H1 (cell line): Measurements from ENCODE around the gene ZSCAN25.

ENCODE experiments used
- CREB1 ChIP-seq: IDR thresholded peaks from 2 replicates; pipeline ENCODE4 v1.6.1; 2012; ENCODE audit warnings: inconsistent platforms
- CTCF ChIP-seq, 3 experiments: IDR thresholded peaks; 1 replicate in 2 of 3; 2 replicates in 1 of 3; pipeline versions ENCODE4 v1.5.1 to v1.6.1; 2011; ENCODE audit warnings: low read length in 3 of 3, mild to moderate bottlenecking in 3 of 3, inconsistent platforms in 2 of 3, low read depth in 1 of 3, moderate library complexity in 1 of 3; ENCODE audit not compliant: insufficient read depth in 1 of 3; ENCODE audit errors: control extremely low read depth in 1 of 3
- GABPA ChIP-seq: IDR thresholded peaks from 2 replicates; pipeline ENCODE4 v1.6.1; 2011; ENCODE audit warnings: mild to moderate bottlenecking, low read length, moderate library complexity, borderline replicate concordance; ENCODE audit not compliant: insufficient read depth
- POLR2AphosphoS5 ChIP-seq: IDR thresholded peaks from 2 replicates; pipeline ENCODE4 v1.6.1; 2011; ENCODE audit warnings: low read depth, low read length
- RBBP5 ChIP-seq: IDR thresholded peaks from 2 replicates; pipeline ENCODE4 v1.7.1; 2012; ENCODE audit warnings: low read depth, mild to moderate bottlenecking, inconsistent platforms, low read length, moderate library complexity, borderline replicate concordance
- TCF12 ChIP-seq: IDR thresholded peaks from 2 replicates; pipeline ENCODE4 v1.6.1; 2011; ENCODE audit warnings: low read depth, mild to moderate bottlenecking, low read length
- TF ChIP-seq, protein P1 (sequence below): IDR thresholded peaks from 2 replicates; pipeline ENCODE4 v1.6.1; 2011; ENCODE audit warnings: low read length, improper control_type of control experiment

GRCh38 chr7:99579281-99579955 is 37.3 kb upstream of the ZSCAN25 start:
- TF ChIP-seq GABPA (no peak), CTCF (IDR thresholded peaks at IDR 0.05; ENCODE audit: control extremely low read depth in 1 of 3, insufficient read depth in 1 of 3, low read depth in 1 of 3, low read length in 3 of 3) (no peak), POLR2AphosphoS5 (no peak), CREB1 (no peak), TCF12 (no peak), RBBP5 (no peak)
- TF ChIP-seq, protein P1, sequence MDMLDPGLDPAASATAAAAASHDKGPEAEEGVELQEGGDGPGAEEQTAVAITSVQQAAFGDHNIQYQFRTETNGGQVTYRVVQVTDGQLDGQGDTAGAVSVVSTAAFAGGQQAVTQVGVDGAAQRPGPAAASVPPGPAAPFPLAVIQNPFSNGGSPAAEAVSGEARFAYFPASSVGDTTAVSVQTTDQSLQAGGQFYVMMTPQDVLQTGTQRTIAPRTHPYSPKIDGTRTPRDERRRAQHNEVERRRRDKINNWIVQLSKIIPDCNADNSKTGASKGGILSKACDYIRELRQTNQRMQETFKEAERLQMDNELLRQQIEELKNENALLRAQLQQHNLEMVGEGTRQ, result no peak
